SK-N-SH treated with all-trans-retinoic acid at 6 μM for 48 hours (cell line): ENCODE results near the gene S100A3.

Source experiments
- CREB5 ChIP-seq: fragments of 250-450 bp; sonication (Bioruptor Pico); IDR thresholded peaks from 2 replicates; pipeline ENCODE4 v1.5.1; 2020; ENCODE audit warnings: low read depth, mild to moderate bottlenecking, moderate library complexity
- ISL1 ChIP-seq: fragments of 250-450 bp; sonication (Bioruptor Pico); IDR thresholded peaks from 2 replicates; pipeline ENCODE4 v2.1.2; 2022; ENCODE audit warnings: mild to moderate bottlenecking, moderate library complexity
- PATZ1 ChIP-seq: fragments of 250-450 bp; sonication (Bioruptor Pico); IDR thresholded peaks from 2 replicates; pipeline ENCODE4 v1.8.0; 2020; ENCODE audit warnings: mild to moderate bottlenecking, moderate library complexity, borderline replicate concordance
- RARB ChIP-seq: fragments of 250-450 bp; sonication (Bioruptor Pico); IDR thresholded peaks from 2 replicates; pipeline ENCODE4 v1.8.0; 2021; ENCODE audit warnings: mild to moderate bottlenecking, moderate library complexity
- SNAI2 ChIP-seq: fragments of 250-450 bp; sonication (Bioruptor Pico); IDR thresholded peaks from 2 replicates; pipeline ENCODE4 v1.5.0; 2020; ENCODE audit warnings: mild to moderate bottlenecking, moderate library complexity
- ZC3H10 ChIP-seq: fragments of 250-450 bp; sonication (Bioruptor Pico); IDR thresholded peaks from 2 replicates; pipeline ENCODE4 v1.5.1; 2021; ENCODE audit warnings: mild to moderate bottlenecking, moderate library complexity
- ZFP3 ChIP-seq: fragments of 250-450 bp; sonication (Bioruptor Pico); IDR thresholded peaks from 2 replicates; pipeline ENCODE4 v1.5.0; 2020; ENCODE audit warnings: mild to moderate bottlenecking, moderate library complexity

GRCh38 chr1:153534925-153535241 is 14.2 kb downstream of the S100A3 start:
- no peak for TF ChIP-seq PATZ1 (CRISPR knock-in tag)
- TF ChIP-seq CREB5 (CRISPR knock-in tag), result no peak
- no peak for TF ChIP-seq ZC3H10 (CRISPR knock-in tag)
- no peak for TF ChIP-seq SNAI2
- TF ChIP-seq ISL1 (CRISPR knock-in tag), result no peak
- TF ChIP-seq RARB (CRISPR knock-in tag), result no peak
- no peak for TF ChIP-seq ZFP3 (CRISPR knock-in tag)
